HAP-1 (cell line): ENCODE measurements around the gene PTGER1.
A peak's percentile ranks its signal among the peaks of the same experiment; 100 is the strongest.

Source experiments
- DNase-seq, 2 experiments: peaks; one replicate each; pipeline ENCODE4 v3.0.0-alpha.2; 2016 to 2020; ENCODE audit warnings: low spot score in 2 of 2
- H3K27me3 ChIP-seq: fragments of 250-450 bp; sonication (Bioruptor Pico); 2 replicates; pipeline ENCODE4 v1.5.1; 2020; ENCODE audit warnings: low read depth, mild to moderate bottlenecking, moderate library complexity
- H3K36me3 ChIP-seq: fragments of 250-450 bp; sonication (Bioruptor Pico); replicated peaks from 2 replicates; pipeline ENCODE4 v1.5.1; 2020; ENCODE audit warnings: mild to moderate bottlenecking
- H3K4me1 ChIP-seq: fragments of 250-450 bp; sonication (Bioruptor Pico); 2 replicates; pipeline ENCODE4 v1.5.1; 2020; ENCODE audit warnings: mild to moderate bottlenecking
- H3K4me3 ChIP-seq: fragments of 250-450 bp; sonication (Bioruptor Pico); 2 replicates; pipeline ENCODE4 v1.5.1; 2020; ENCODE audit warnings: mild to moderate bottlenecking, moderate library complexity
- H3K9me3 ChIP-seq: fragments of 250-450 bp; sonication (Bioruptor Pico); 2 replicates; pipeline ENCODE4 v1.5.1; 2020; ENCODE audit warnings: mild to moderate bottlenecking, moderate library complexity
- in situ Hi-C: fragments of 300-500 bp; cut with MboI; formaldehyde crosslinking; loops from 3 replicates; pipeline ENCODE4 v1.14.3; 2020; ENCODE audit warnings: low sequenced_read_pairs, inconsistent platforms, mixed read lengths

Gene PTGER1

GRCh38 chr19:14450168-14450874 lies 24.8 kb downstream of the PTGER1 start:
- no peaks in the 10 kb centered on the region for H3K9me3 ChIP-seq
- in situ Hi-C loops: no loop called here
- peak; percentile 54 to 96 for DNase-seq
- H3K4me3 ChIP-seq: no peak overlapping the region
- H3K4me1 ChIP-seq: no peaks in the 10 kb centered on the region
- no peaks in the 10 kb centered on the region for H3K27me3 ChIP-seq
- peaks cover 71% of the 10 kb centered on the region for H3K36me3 ChIP-seq

DNA sequence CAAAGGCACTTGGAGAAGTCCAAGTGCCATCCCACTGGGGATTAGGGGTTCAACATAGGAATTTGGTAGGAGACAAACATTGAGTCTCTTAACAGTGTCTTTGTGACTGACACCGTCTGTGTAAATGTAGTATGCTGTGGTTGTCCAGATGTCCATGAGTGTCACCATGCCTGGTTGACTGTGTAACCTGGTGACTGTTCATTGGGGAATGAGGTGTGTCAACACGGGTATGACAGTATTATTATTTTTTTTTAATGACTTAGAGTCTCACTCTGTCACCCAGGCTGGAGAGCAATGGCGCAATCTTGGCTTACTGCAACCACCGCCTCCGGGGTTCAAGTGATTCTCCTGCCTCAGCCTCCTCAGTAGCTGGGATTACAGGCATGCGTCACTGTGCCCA lies 25.8 kb downstream of the PTGER1 start:
- H3K36me3 ChIP-seq: peaks cover 76% of the 10 kb centered on the region

DNA sequence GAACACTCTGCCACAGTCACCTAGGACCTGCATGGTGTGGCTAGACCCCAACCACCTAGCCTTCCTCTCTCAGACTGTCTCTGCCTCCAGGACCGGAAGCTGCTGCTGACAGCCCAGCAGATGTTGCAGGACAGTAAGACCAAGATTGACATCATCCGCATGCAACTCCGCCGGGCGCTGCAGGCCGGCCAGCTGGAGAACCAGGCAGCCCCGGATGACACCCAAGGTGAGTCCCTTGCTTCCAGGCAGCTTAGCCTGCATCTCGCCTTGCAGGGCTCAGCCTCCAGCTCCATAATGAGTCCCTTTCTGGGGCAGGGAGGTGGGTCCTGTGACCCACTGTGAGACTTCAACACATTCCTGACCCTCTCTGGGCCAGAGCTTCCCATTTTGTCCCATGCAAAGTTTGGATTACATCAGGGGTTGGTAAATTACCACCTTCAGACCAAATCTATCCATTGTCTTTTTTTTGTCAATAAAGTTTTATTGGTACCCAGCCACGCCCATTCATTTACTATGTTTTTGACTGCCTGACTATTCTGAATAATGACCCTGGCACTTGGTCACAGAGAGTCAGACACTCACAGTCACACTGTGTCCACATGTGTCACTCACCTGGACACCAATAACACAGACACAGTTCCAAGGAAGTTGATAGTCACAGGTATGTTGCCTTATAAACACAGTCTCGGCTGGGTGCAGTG lies 28.7 kb downstream of the PTGER1 start:
- H3K36me3 ChIP-seq: peaks cover 91% of the 10 kb centered on the region
- H3K4me1 ChIP-seq: no peaks in the 10 kb centered on the region
- in situ Hi-C loops: no loop called here

More for the DNA sequence above, 25.8 kb downstream of the PTGER1 start:
- Histone ChIP-seq H3K4me1 (no peaks in the 10 kb centered on the region), H3K9me3 (no peaks in the 10 kb centered on the region), H3K27me3 (no peaks in the 10 kb centered on the region), H3K4me3 (no peak overlapping the region)
- DNase-seq: no peak
- in situ Hi-C loops: no loop called here

DNA sequence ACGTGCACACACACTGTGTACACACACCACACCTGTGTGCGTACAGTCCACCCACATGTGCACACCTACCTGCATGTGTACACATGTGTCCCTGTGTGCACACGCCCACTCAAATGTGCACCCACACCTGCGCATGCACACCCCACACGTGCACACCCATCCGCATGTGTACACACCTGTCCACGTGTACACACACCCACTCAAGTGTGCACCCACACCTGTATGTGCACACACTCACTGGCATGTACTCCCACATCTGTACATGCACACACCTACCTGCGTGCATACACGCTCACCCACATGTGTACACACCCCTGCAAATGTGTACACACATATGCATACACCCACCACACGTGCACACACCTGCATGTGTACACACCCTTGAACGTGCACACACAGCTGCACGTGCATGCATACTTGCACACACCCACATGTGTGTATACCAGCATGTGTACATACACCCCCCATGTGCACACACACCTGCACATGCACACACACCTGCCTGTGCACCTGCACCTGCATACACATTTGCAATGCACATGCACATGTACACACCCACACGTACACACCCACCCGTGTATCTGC lies 31.4 kb downstream of the PTGER1 start:
- Histone ChIP-seq H3K4me3 (no peak overlapping the region), H3K36me3 (peaks cover 70% of the 10 kb centered on the region), H3K9me3 (no peaks in the 10 kb centered on the region), H3K4me1 (no peaks in the 10 kb centered on the region), H3K27me3 (no peaks in the 10 kb centered on the region)
- in situ Hi-C loops: no loop called here
- no peak for DNase-seq

More for the DNA sequence above, 28.7 kb downstream of the PTGER1 start:
- H3K9me3 ChIP-seq: no peaks in the 10 kb centered on the region
- no peaks in the 10 kb centered on the region for H3K27me3 ChIP-seq
- no peak overlapping the region for H3K4me3 ChIP-seq
- no peak for DNase-seq

GRCh38 chr19:14442891-14443631 lies 32.1 kb downstream of the PTGER1 start:
- Histone ChIP-seq H3K9me3 (no peaks in the 10 kb centered on the region), H3K27me3 (no peaks in the 10 kb centered on the region), H3K4me1 (no peaks in the 10 kb centered on the region), H3K4me3 (no peak overlapping the region), H3K36me3 (peaks cover 63% of the 10 kb centered on the region)
- in situ Hi-C loops: no loop called here
- no peak for DNase-seq

DNA sequence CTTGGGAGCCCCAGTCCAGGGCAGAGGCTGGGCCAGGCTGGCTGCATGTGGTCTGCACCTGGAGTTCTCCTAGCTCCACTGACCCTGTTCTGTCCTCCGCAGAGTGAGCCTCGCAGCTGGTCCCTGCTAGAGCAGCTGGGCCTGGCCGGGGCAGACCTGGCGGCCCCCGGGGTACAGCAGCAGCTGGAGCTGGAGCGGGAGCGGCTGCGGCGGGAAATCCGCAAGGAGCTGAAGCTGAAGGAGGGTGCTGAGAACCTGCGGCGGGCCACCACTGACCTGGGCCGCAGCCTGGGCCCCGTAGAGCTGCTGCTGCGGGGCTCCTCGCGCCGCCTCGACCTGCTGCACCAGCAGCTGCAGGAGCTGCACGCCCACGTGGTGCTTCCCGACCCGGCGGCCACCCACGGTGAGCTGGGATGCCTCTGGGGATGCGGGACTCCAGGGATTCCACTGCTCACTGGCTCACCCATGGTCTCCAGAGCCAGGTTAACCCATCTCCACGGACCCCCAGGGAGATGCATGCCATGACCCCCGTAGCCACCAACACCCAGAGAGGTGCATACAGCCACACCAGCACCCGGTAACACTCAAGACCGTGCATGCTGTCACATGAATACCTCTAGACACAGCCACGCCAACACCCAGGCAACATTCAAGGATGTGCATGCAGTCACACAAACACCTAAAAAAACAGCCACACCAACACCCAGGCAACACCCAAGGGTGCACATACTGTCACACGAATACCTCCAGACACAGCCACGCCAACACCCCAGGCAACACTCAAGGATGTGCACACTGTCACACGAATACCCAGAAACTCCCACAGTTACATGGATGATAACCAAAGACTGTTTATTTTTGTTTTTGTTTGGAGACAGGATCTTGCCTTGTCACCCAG lies 33.9 kb downstream of the PTGER1 start:
- Histone ChIP-seq H3K4me3 (no peak overlapping the region), H3K27me3 (no peaks in the 10 kb centered on the region), H3K36me3 (peaks cover 55% of the 10 kb centered on the region), H3K4me1 (no peaks in the 10 kb centered on the region), H3K9me3 (no peaks in the 10 kb centered on the region)
- no peak for DNase-seq
- in situ Hi-C loops: no loop called here

DNA sequence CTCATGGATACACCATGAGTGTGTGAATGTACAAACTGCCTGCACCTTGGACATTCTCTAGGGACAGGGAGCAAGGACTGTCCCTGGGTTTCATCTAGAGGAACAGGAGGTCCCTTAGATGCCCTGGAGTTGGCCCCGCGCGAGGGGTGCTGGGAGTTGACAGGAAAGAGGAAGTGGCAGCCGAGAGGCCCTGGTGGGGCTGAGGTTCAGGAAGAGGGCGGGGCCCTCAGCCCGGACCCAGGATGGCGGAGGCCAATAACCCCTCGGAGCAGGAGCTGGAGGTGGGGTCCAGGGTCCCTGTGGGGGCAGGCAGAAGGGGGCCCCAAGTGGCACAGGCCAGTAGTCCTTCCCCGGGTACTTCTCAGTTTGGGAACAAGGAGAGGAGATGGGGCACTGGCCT lies 35.1 kb downstream of the PTGER1 start:
- H3K4me1 ChIP-seq: peaks cover under 1% of the 10 kb centered on the region; the same call in 1 of the 2 replicates
- no peak overlapping the region for H3K4me3 ChIP-seq
- DNase-seq: no peak
- H3K27me3 ChIP-seq: no peaks in the 10 kb centered on the region
- H3K9me3 ChIP-seq: no peaks in the 10 kb centered on the region
- peaks cover 43% of the 10 kb centered on the region for H3K36me3 ChIP-seq
- in situ Hi-C loops: no loop called here

DNA sequence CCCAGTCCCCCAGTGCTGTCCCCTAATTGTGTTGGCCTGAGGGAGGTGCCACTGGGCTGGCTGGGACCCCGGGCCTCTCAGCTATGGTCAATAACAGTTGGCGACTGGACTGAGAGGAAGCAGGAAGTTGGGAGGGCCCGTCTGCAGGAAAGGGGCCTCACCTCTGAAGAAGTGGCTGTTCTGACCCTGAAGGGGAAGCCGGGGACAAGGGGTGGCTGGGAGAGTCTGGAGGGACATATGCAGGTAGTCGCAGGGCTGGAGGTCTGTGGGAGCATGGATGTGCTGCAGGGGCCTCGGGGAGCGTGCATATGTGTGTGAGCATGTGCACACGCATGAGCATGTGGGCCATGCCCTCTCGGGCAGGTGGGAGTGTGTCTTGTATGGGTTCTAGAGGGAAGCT lies 36.1 kb downstream of the PTGER1 start:
- peaks cover 11% of the 10 kb centered on the region for H3K4me1 ChIP-seq
- no peaks in the 10 kb centered on the region for H3K27me3 ChIP-seq
- H3K4me3 ChIP-seq: no peak overlapping the region
- no peak for DNase-seq
- no peaks in the 10 kb centered on the region for H3K9me3 ChIP-seq
- in situ Hi-C loops: no loop called here
- H3K36me3 ChIP-seq: peaks cover 35% of the 10 kb centered on the region

DNA sequence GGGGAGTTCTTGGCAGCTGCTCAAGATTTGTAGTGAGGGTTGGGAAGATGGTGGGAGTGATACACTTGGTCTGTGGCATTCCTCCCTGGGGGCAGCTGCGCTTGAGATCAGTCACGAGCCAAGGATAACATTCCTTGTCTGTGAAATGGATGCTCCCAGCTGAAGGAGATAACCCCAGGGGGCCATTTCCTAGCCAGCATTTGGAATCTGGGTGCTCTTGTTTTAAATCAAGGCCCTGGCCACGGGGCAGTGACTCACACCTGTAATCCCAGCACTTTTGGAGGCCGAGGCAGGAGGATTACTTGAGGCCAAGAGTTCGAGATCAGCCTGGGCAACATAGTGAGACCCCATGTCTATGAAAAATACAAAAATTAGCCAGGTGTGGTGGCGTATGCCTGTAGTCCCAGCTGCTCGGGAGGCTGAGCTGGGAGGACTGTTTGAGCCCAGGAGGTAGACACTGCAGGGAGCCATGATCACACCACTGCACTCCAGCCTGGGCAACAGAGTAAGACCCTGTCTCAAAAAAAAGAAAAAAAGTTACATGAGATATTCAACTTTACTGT lies 37.5 kb downstream of the PTGER1 start:
- H3K4me1 ChIP-seq: peaks cover 11% of the 10 kb centered on the region
- in situ Hi-C loops: no loop called here

GRCh38 chr19:14435320-14436050 lies 39.7 kb downstream of the PTGER1 start:
- peaks cover 11% of the 10 kb centered on the region for H3K4me1 ChIP-seq

More for the DNA sequence above, 37.5 kb downstream of the PTGER1 start:
- no peak for DNase-seq
- Histone ChIP-seq H3K27me3 (no peaks in the 10 kb centered on the region), H3K36me3 (peaks cover 22% of the 10 kb centered on the region), H3K4me3 (no peak overlapping the region), H3K9me3 (no peaks in the 10 kb centered on the region)

GRCh38 chr19:14434543-14435319 lies 40.4 kb downstream of the PTGER1 start:
- no peaks in the 10 kb centered on the region for H3K27me3 ChIP-seq
- peak overlapping the region; percentile 59 for H3K4me3 ChIP-seq
- in situ Hi-C loops: no loop called here
- peaks cover 11% of the 10 kb centered on the region for H3K4me1 ChIP-seq
- no peak for DNase-seq
- no peaks in the 10 kb centered on the region for H3K9me3 ChIP-seq
- H3K36me3 ChIP-seq: peaks cover 10% of the 10 kb centered on the region; the same call in 1 of the 2 replicates

More at GRCh38 chr19:14435320-14436050, 39.7 kb downstream of the PTGER1 start:
- Histone ChIP-seq H3K27me3 (no peaks in the 10 kb centered on the region), H3K4me3 (no peak overlapping the region; the same call in 1 of the 2 replicates), H3K9me3 (no peaks in the 10 kb centered on the region), H3K36me3 (peaks cover 10% of the 10 kb centered on the region; the same call in 1 of the 2 replicates)
- in situ Hi-C loops: no loop called here
- no peak for DNase-seq
